ENCODE measurements around the gene FSHR.

DNA sequence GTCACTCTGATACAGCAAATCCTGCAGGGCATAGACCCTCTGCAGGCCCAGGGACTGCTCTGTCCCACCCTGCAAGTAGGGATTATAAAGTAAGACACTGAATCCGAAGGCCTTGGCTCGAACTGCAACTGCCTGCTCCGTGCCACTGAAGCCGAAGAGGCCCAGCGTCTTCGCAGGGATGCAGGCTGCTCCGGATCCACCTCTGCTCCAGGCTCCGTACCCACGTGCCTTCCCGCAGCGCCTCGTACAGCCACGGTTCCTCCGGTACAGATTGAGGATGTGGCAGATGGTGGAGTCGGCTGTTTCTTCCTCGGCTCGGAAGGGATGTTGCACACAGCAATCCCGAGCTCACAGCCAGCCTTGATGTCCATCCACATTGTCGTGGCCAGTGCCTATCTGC, 238.4 kb downstream of the FSHR start:
- TF ChIP-seq POLR2AphosphoS5 (IDR thresholded peaks at IDR 0.05) (no peak), POLR2A (IDR thresholded peaks at IDR 0.05) (no peak)

Data from prostate gland (tissue), 1 donor.